Kidney glomerular epithelial cell (primary cell): ENCODE results near the gene ZNF286A.
"Not testable (repeated sequence)": the region's sequence is repeated elsewhere in the genome, so short reads cannot be mapped to it uniquely, and the experiment has no call there.

ENCODE experiments used
- DNase-seq: peaks from one replicate; lab custom pipeline; 2025; lab: John Stamatoyannopoulos, UW

ZNF286A gene

DNA sequence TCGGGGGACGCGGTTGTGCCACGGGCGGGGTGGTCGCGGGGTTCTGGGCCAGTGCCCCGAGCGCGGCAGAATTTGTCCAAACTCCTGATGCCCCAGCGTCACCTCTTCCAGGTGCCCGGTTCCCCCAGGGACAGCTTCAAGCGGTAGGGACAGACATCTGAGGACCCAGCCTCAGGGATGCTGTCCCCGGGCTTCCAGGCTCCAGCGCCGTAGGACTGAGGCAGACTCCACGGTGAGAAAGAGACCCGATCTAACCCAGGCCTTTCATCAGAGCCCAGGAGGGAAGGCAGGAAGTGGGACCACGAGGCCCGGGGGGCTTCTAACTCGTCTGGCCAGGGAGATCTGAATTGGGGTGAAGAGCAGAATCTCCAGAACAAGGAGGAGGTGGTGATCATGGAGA lies 385 bp downstream of the ZNF286A start:
- DNase-seq, result not testable (repeated sequence)

GRCh38 chr17:15704239-15704638 lies 4.7 kb downstream of the ZNF286A start:
- DNase-seq, result not testable (repeated sequence)

- not testable (repeated sequence) for DNase-seq
These were observed 5.3 kb downstream of the ZNF286A start for GRCh38 chr17:15704813-15705212.

GRCh38 chr17:15708879-15709278 lies 9.3 kb downstream of the ZNF286A start:
- DNase-seq, result not testable (repeated sequence)

GRCh38 chr17:15716601-15717563 lies 17.3 kb downstream of the ZNF286A start:
- not testable (repeated sequence) for DNase-seq

DNA sequence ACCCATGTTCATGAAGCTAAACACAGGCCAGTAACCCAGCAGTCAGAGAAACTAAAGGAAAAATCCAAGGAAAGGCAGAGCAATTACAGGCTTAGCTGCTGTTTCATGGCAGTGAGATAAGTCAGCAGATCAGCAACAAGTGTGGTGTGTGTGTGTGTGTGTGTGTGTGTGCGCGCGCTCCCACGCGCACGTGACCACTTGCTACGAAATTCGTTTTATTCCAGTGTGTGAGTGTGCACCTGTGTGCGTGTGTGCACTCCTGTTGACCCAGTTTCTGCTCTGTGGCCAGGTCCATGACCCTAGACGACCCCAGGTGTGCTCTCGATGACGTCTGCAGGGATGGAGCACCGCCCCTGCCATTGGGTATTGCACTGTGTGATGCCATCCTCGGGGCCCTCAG lies 31.0 kb downstream of the ZNF286A start:
- not testable (repeated sequence) for DNase-seq

DNA sequence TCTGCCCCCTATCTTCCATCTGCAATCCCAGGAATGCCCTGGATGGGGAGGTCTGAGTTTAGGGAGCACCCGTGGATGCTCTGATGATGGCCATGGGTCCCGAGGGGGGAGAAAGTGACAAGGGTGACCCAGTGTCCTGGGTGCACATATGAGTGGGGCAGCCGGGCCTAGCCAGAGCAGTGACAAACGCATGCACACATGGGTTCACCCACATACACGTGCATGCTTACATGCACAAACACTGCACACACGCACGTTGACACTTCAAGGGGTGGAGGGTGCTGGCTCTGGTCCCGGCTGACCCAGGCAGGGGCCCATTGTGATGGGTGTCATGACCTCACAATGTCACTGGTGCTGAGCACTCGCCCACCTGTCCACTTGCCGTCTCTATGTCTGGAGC lies 32.3 kb downstream of the ZNF286A start, which contains the start of gene TBC1D26:
TSS of gene TBC1D26 (plus strand) at position 384 of the 400 bp plus-strand sequence. CDS start 3,066 bp downstream, outside the sequence.
- DNase-seq, result not testable (repeated sequence)

- not testable (repeated sequence) for DNase-seq
These were observed 33.7 kb downstream of the ZNF286A start for GRCh38 chr17:15733174-15733789.

GRCh38 chr17:15736578-15736977 lies 37.0 kb downstream of the ZNF286A start:
- not testable (repeated sequence) for DNase-seq

DNA sequence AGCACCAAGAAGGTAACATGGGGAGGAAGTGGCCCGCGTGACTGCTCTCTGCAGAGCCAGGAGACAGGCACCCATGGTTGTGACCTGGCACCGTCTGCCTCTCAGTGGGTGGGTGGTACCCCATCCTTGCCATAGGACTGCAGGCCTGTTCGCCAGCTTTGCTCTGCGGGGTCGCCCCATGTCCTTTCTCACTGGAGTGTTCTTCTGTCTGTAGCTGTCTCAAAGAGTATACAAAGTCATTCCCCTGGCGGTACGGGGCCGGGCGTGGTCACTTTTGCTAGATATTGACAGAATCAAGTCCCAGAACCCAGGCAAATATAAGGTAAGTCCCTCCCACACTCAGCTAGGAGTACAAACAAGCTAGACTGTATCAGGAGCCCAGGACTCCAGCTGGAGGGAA lies 38.5 kb downstream of the ZNF286A start:
- DNase-seq, result no peak

DNA sequence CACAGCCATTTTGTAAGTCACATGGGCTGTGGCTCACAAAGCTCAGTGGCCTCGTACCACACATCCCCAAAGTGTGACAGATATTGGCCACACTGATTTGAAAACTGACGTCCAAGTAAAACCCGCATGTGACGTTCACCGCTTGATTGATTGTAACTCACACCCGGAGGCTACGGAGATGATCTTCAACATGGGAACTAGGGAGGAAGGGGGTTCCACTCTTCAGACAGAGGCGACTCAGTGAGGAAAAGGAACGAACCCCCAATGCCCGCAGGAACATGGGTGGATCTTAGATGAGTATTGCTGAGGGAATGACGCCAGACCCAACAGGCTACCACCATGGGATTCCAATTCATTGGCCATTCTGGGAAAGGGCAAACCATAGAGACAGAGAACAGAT lies 39.7 kb downstream of the ZNF286A start:
- DNase-seq, result not testable (repeated sequence)

DNA sequence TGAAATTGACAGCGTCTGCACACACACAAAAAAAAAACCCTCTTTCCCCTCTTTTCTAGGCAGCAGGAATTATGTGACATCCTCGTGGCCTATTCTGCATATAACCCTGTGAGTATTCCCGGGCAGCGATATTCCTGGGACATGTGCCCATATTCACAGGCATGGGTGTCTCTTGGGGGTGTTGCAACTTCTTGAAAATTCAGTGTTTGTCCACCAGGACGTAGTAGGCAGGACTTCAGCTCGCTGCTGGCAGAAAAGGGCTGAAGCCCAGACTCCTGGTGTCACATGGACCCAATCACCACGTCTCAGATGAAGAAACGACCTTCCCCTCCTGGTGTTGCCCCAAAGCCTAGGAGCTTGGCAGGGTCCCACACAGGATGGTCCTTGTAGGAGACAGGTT lies 40.5 kb downstream of the ZNF286A start:
- DNase-seq, result not testable (repeated sequence)

- DNase-seq, result no peak
These were observed 41.1 kb downstream of the ZNF286A start for GRCh38 chr17:15740570-15741120.

GRCh38 chr17:15741624-15742023 lies 42.1 kb downstream of the ZNF286A start:
- DNase-seq, result no peak

DNA sequence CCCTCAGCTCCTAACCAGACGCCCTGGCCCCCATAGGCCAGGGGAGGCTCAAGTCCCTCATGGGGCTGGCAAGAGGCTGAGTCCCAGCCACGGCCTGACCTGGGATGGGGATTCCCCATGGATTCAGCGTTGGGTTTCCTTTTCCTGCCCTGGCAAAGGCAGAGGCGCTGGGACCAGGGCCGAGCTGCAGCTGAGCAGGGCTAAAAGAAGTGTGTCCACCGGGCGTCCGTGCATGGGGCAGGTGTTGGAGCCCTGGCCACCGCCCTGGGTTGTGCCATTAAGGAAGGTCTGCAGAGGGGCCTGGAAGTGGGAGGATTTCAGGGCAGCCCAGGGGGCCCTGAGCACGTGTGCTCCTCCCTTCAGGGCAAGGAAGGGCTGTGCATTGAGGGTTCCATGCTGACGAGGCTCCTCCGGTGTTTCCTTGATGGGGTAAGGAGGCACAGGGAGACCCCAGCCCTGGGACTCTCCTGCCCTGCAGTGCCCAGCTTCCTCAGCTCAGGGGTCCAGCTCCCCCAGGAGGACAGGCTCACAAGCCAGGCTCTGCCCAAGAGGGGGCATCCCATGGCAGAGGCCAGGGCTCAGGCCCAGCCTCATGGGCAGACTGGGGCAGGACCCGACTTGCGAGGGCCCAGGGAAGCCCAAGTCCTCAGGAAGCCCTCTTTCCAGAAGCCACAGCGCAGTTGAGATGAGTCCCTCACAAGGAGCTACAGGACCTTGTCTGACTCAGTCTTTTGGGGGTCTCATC lies 42.7 kb downstream of the ZNF286A start:
- DNase-seq, result no peak

DNA sequence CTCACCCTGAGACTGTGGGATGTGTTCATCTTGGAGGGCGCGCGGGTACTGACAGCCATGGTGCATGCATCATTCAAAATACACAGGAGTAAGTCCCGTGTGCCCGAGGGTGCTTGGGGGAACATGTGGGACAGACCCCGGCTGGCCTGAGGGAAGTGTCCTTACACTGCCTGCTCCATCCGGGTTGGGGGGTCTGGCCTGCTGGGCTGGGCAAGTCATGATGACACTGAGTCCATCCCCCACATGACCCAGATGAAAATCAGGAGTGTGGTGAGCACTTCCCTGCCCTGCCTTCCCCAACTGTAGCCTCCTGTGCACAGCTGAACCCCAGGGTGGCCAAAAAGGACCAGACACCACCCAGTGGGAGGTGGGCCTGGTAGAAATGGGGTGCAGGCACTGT lies 43.4 kb downstream of the ZNF286A start:
- no peak for DNase-seq

- no peak for DNase-seq
These were observed 44.6 kb downstream of the ZNF286A start for GRCh38 chr17:15744074-15744676.

- DNase-seq, result peak; percentile 74
These were observed 45.3 kb downstream of the ZNF286A start for GRCh38 chr17:15744885-15745284.

DNA sequence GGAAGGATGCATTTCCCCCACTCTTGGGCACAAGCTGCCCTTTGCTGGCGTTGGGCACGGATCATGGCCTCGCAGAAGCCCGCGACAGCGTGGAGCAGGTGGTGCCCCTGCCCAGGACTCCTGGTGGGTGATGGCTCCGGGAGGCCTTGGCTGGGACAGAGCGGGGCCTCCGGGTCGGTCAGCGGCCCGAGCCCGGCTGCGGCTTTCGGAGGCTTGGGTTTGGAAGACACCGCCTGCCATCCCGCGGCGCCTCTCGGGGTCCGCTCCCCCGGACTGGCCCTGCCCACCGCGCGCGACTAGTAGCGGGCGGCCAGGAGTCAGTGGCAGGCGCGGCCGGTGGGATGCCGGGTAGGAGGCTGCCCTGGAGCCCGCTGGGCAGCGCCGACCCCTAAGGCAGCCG lies 49.9 kb downstream of the ZNF286A start:
- DNase-seq, result not testable (repeated sequence)

- DNase-seq, result not testable (repeated sequence)
These were observed 69.4 kb downstream of the ZNF286A start for GRCh38 chr17:15768865-15769533.
